Inflammatory macrophage treated with lipopolysaccharide for 4 hours (primary cell): ENCODE results near the gene TMC5.
"Not testable (repeated sequence)": the region's sequence is repeated elsewhere in the genome, so short reads cannot be mapped to it uniquely, and the experiment has no call there.

ENCODE experiments used
- DNase-seq: peaks from one replicate; pipeline ENCODE4 v3.0.0-alpha.2; 2020

Gene TMC5

DNA sequence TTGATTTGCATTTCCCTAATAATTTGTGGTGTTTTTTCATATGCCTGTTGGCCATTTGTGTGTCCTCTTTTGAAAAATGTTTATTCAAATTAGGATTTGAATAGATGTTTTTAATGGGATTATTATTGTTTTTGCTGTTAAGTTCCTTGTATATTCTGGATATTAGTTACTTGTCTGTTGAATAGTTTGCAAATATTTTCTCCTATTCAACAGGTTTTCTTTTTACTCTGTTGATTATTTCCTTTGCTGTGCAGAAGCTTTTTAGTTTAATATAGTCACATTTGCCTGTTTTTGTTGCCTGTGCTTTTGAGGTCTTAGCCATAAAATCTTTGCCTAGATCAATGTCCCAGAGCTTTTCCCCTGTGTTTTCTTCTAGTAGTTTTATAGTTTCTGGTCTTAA, 94.6 kb downstream of the TMC5 start:
- no peak for DNase-seq

GRCh38 chr16:19513377-19514053, 95.8 kb downstream of the TMC5 start:
- DNase-seq, result peak; percentile 95

DNA sequence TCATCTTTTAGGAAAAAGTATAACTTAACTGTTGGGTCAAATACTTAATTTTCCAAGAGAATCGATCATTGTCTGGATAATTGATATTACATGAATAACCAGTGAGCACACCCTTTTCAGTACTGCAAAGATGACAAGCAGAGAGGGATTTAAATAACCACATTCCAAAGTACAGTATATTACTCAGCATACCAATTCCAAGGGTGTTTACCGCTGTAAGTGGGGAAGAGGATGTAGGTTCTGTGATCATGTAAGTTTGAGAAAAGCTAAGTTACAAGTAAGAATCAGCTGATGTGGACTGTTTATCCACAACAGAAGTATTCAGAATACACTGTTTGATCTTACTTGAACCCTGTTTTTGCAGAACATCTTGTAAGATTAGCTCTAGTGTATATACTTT, 98.1 kb downstream of the TMC5 start:
- DNase-seq, result peak; percentile 8

GRCh38 chr16:19517424-19518089, 99.9 kb downstream of the TMC5 start:
- peak; percentile 34 for DNase-seq

- no peak for DNase-seq
These were observed 100.7 kb downstream of the TMC5 start for GRCh38 chr16:19518388-19518787.

DNA sequence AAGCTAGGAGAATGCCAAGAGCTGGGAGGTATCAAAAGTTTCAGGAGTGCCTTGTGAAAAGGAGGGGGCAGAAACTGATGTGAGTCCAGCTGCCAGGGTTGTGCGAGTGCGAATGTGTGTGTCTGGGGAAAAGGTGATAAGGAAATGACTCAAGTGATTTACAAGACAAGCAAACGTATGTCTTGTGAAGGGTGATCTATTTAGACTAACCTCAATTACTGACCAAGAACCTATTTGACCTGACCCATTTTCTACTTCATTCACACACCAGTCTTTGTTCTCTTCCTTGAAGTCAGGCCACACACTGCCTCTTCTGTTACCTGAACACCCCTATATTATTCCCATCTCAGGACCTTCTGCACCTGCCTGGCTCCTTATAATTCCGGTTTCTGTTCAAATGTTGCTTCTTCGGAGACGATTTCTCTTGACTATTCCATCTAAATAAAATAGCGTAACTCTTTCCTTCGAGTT, 103.2 kb downstream of the TMC5 start:
- DNase-seq, result no peak

GRCh38 chr16:19521471-19522396, 104.1 kb downstream of the TMC5 start, which contains the start of gene GDE1:
Gene GDE1 (minus strand): TSS chr16:19522098. CDS start chr16:19521964, 134 bp downstream.
- peak; percentile 89 for DNase-seq

GRCh38 chr16:19522397-19522732, 104.7 kb downstream of the TMC5 start:
- no peak for DNase-seq

GRCh38 chr16:19522760-19523159, 105.1 kb downstream of the TMC5 start:
- no peak for DNase-seq

DNA sequence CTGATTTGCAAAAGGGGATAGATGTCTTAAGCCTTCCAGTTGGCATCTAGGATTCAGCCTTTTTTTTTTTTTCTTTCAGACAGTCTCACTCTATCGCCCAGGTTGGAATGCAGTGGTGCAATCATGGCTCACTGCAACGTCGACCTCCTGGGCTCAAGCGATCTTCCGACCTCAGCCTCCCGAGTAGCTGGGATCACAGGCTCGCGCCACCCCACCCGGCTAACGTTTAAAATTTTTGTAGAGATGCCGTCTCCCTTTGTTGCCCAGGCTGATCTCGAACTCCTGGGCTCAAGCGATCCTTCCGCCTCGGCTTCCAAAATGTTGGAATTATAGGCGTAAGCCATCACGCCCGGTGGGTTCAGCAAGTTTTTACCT, 105.5 kb downstream of the TMC5 start:
- no peak for DNase-seq

- peak; percentile 97 for DNase-seq
These were observed 106.1 kb downstream of the TMC5 start, which contains the start of gene CCP110 for GRCh38 chr16:19523559-19524355. Gene CCP110 (plus strand): TSS chr16:19523942. CDS start chr16:19527882, 3,940 bp downstream.

DNA sequence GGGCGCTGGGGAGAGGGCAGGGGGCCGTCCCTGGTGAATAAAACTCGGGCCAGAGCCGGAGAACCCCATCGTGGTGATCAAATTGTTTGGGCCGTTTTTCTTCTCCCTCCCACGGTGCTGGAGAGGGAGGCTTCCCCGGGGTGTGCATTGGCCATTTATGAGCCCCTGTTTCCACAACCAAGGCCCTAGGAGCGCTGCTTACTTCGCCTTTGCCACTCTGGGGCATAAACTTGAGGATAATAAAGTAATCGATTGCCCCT, 106.6 kb downstream of the TMC5 start:
- DNase-seq, result no peak

DNA sequence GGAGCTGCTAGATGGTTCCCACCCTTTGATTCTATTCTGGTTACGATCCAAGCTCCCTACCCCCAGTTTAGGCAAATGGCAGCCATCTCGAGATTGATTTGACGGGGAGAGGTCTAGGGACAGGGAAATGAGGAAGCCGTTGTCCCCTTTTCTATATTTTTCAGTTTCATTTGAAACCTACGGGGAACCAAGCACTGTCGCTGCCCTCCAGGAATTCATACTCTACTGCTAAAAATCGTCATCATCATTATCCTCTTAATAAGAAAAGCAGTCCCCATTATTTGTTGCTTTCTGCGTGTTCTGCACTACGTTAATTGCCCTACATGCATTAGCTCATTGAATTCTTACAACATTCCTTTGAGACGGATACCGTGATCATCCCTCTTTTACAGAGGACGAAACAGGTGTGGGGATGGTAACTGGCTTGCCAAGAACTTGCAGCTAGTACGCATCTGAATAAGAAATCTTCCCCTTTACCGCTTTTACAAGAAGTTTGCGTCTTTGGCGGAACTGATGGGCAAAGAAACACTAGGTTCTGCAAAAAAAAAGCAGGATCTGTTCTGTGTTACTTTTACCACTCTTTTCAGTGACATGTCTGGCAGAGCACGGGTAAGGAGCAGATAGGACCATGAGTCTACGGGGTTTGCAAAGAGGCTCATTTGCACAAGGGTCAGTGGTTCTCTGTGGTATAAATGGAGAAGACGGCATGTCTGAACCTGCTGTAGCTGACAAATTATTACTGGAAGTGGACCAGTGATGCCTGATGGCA, 107.1 kb downstream of the TMC5 start:
- DNase-seq, result peak; percentile 50

- DNase-seq, result no peak
These were observed 107.7 kb downstream of the TMC5 start for GRCh38 chr16:19525385-19525723.

DNA sequence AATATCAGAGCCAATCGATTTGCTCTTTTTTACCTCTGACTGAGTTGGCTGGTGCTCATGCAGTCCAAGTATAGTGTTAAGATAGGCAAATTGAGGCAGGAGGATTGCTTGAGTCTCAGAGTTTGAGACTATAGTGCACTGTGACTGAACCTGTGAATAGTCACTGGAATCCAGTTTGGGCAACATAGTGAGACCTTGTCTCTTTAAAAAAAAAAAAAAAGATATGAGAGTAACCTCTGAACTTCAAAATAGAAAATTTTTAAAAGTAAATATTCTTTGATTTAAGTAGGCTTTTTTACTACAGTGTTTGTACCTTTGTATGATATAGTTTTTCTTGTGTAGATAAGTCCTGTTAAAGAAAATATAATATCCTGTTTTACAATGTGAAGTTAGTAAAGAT, 109.5 kb downstream of the TMC5 start:
- DNase-seq, result no peak

DNA sequence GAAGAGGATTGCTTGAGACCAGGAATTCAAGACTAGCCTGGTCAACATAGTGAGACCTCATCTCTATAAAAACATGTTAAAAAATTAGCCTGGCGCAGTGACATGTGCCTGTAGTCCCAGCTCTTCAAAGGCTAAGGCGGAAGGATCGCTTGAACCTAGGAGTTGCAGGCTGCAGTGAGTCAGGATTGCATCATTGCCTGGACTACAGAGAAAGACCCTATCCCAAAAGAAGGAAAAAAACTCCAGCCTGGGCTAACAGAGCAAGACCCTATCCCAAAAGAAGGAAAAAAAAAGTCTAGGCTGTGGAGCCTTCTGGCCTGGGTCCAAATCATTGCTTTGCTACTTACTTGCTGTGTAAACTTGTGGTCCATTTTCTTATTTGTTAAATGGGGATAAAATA, 111.0 kb downstream of the TMC5 start:
- DNase-seq, result no peak

DNA sequence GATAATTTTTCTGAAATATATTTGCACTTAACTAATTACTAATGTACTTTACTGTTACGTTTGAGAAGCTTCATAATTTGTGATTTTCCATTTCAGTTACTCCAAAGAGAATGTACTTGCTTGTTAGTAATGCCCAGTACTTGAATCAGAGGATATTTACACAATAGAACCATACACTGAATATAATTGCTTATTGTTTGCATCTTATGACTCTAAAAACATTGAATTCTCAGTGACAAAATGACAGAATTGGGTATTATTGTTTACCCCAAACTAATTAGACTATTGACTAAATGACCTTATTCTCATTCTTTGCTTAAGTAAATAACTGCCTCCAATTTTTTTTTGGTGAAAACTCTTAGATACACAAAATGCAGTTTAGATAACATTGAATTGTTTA, 114.9 kb downstream of the TMC5 start:
- no peak for DNase-seq

- DNase-seq, result no peak
These were observed 122.7 kb downstream of the TMC5 start for GRCh38 chr16:19540241-19540970.

GRCh38 chr16:19542138-19542821, 124.6 kb downstream of the TMC5 start:
- DNase-seq, result no peak

DNA sequence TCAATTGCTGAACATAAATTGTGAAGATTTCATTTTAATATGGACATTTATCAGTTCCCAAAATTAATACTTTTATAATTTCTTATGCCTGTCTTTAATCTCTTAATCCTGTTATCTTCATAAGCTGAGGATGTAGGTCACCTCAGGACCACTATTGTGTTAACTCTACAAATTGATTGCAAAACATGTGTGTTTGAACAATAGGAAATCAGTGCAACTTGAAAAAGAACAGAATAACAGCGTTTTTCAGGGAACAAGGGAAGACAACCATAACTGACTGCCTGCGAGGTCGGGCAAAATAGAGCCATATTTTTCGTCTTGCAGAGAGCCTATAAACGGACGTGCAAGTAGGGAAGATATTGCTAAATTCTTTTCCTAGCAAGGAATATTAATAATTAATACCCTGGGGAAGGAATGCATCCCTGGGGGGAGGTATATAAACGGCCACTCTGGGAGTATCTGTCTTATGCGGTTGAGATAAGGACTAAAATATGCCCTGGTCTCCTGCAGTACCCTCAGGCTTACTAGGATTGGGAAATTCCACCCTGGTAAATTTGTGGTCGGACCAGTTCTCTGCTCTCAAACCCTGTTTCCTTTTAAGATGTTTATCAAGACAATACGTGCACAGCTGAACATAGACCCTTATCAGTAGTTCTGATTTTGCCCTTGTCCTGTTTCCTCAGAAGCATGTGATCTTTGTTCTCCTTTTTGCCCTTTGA, 125.8 kb downstream of the TMC5 start:
- DNase-seq, result not testable (repeated sequence)
